Hematopoietic multipotent progenitor cell treated with erythropoietin and hydrocortisone succinate and interleukin-3 and kit ligand, for 4 days (in vitro differentiated cells): Measurements from ENCODE around the gene NOS3.
A peak's percentile ranks its signal among the peaks of the same experiment; 100 is the strongest.
"Not testable (repeated sequence)": the region's sequence is repeated elsewhere in the genome, so short reads cannot be mapped to it uniquely, and the experiment has no call there.

Experiments used
- DNase-seq: peaks from one replicate; pipeline ENCODE4 v3.0.0-alpha.2; 2015

Gene NOS3

GRCh38 chr7:151040616-151041375 lies 50.0 kb downstream of the NOS3 start:
- no peak for DNase-seq

- DNase-seq: not testable (repeated sequence)
These were observed 52.6 kb downstream of the NOS3 start for GRCh38 chr7:151043449-151043848.

- DNase-seq: no peak
These were observed 53.1 kb downstream of the NOS3 start for GRCh38 chr7:151043959-151044358.

GRCh38 chr7:151045262-151045661 lies 54.4 kb downstream of the NOS3 start:
- no peak for DNase-seq

- DNase-seq: no peak
These were observed 55.1 kb downstream of the NOS3 start for GRCh38 chr7:151045967-151046366.

- peak; percentile 72 for DNase-seq
These were observed 56.1 kb downstream of the NOS3 start for GRCh38 chr7:151046603-151047573.

GRCh38 chr7:151047976-151048815 lies 57.4 kb downstream of the NOS3 start, which contains the start of gene ASIC3:
Gene ASIC3 (plus strand): TSS chr7:151048531. CDS start chr7:151048886, 355 bp downstream.
- no peak for DNase-seq

GRCh38 chr7:151048911-151049463 lies 58.2 kb downstream of the NOS3 start:
- DNase-seq: no peak

GRCh38 chr7:151051108-151051507 lies 60.3 kb downstream of the NOS3 start:
- peak; percentile 86 for DNase-seq

GRCh38 chr7:151053096-151053495 lies 62.3 kb downstream of the NOS3 start:
- DNase-seq: peak; percentile 48

GRCh38 chr7:151053751-151054150 lies 62.9 kb downstream of the NOS3 start:
- DNase-seq: no peak

- peak; percentile 33 for DNase-seq
These were observed 65.5 kb downstream of the NOS3 start for GRCh38 chr7:151056283-151056665.

GRCh38 chr7:151056666-151057505 lies 66.1 kb downstream of the NOS3 start:
- no peak for DNase-seq

- DNase-seq: no peak
These were observed 66.7 kb downstream of the NOS3 start, which contains the start of gene CDK5 for GRCh38 chr7:151057506-151057988. Gene CDK5 (minus strand): TSS chr7:151057897. CDS start chr7:151057848, 49 bp downstream.

GRCh38 chr7:151057989-151058780 lies 67.4 kb downstream of the NOS3 start:
- DNase-seq: peak; percentile 100

GRCh38 chr7:151058781-151059366 lies 68.1 kb downstream of the NOS3 start:
- peak; percentile 39 for DNase-seq

- peak; percentile 81 for DNase-seq
These were observed 68.7 kb downstream of the NOS3 start, which contains the start of gene SLC4A2 for GRCh38 chr7:151059367-151060112. Gene SLC4A2 (plus strand): TSS chr7:151059589. CDS start chr7:151061988, 2,399 bp downstream.

GRCh38 chr7:151060113-151060415 lies 69.2 kb downstream of the NOS3 start:
- DNase-seq: no peak
